Measurements from ENCODE around the gene TAS1R3. TPM values are rescaled to one million over a fixed set of nuclear protein-coding genes. Genes with fewer than 3 reads are reported as not detected.
A peak's percentile ranks its signal among the peaks of the same experiment; 100 is the strongest.

The TAS1R3 gene
- total RNA-seq, 1 experiment from 2014 or later: 0.07 TPM

GRCh38 chr1:1317420-1317819 lies 13.7 kb upstream of the TAS1R3 start:
- TSS peak; percentile 40 for BruUV-seq (replicated peaks)
- Histone ChIP-seq H3K4me2 (ENCODE audit: low read length) (no peak overlapping the region), H3K27me3 (ENCODE audit: insufficient read depth, low read length) (no peaks in the 10 kb centered on the region), H3K9me3 (ENCODE audit: control insufficient read depth in 1 of 2, insufficient read depth in 1 of 2, low read depth in 1 of 2, low read length in 2 of 2) (no peaks in the 10 kb centered on the region), H2AFZ (ENCODE audit: low read depth, low read length, poor library complexity, severe bottlenecking) (no peak overlapping the region), H3K4me1 (ENCODE audit: control insufficient read depth in 1 of 2, insufficient read depth in 2 of 2, low read length in 2 of 2) (peaks cover 18 to 43% of the 10 kb centered on the region in 2 experiments), H3K9ac (ENCODE audit: low read length) (no peak overlapping the region), H4K20me1 (ENCODE audit: insufficient read depth) (peaks cover 10% of the 10 kb centered on the region; the same call in 1 of the 2 replicates), H3K27ac (ENCODE audit: low read depth, low read length) (peak overlapping the region; percentile 52), H3K79me2 (ENCODE audit: insufficient read depth, low read length) (peaks cover 94% of the 10 kb centered on the region), H3K9me2 (ENCODE audit: insufficient read depth) (no peaks in the 10 kb centered on the region), H3K36me3 (ENCODE audit: control insufficient read depth in 1 of 2, insufficient read depth in 2 of 2, low read length in 2 of 2) (peaks cover 17 to 38% of the 10 kb centered on the region in 2 experiments; a peak in 3 of 4 replicates), H3K4me3 (replicated peaks in 1 of 2; ENCODE audit: low read depth in 1 of 2, low read length in 2 of 2) (no peak overlapping the region)
- CTCF ChIA-PET: no interaction called here
- POLR2A ChIA-PET: interaction anchor here (1.3 kb wide), 1 partner anchor 21 kb away, joined by 3 read pairs; no protein-coding TSS in a partner anchor
- DNase-seq (ENCODE audit: low read depth, low spot score) (no peak), ATAC-seq (no peak)
- RAD21 ChIA-PET (ENCODE audit: low non-redundant PET in 1 of 2, low total read pairs in 2 of 2, uncharacterized antibody in 2 of 2, unreplicated experiment in 2 of 2): no interaction called here
- intact Hi-C loops (cut with micrococcal nuclease): no loop called here
- TF ChIP-seq POLR2A (IDR thresholded peaks at IDR 0.05; ENCODE audit: borderline replicate concordance, extremely low read depth, insufficient read depth, insufficient read length) (no peak), SP1 (IDR thresholded peaks at IDR 0.05; ENCODE audit: low read depth) (no peak), ZNF274 (IDR thresholded peaks at IDR 0.05; ENCODE audit: low read depth, low read length) (no peak), ZFX (IDR thresholded peaks at IDR 0.05) (no peak), POLR2AphosphoS5 (IDR thresholded peaks at IDR 0.05; ENCODE audit: low read depth, low read length) (no peak), CTCF (IDR thresholded peaks at IDR 0.05 in 2 of 3, conservative IDR thresholded peaks at IDR 0.05 in 1 of 3; ENCODE audit: borderline replicate concordance in 1 of 3, insufficient read depth in 1 of 3, low read depth in 2 of 3, low read length in 2 of 3) (no peak), TCF7L2 (IDR thresholded peaks at IDR 0.05; ENCODE audit: borderline replicate concordance, extremely low read depth, insufficient read depth, insufficient read length) (no peak), EZH2 (IDR thresholded peaks at IDR 0.05) (no peak), CBX3 (IDR thresholded peaks at IDR 0.05; ENCODE audit: low read depth) (no peak), EGR1 (IDR thresholded peaks at IDR 0.05; ENCODE audit: low read depth) (no peak)
- TF ChIP-seq, protein P1, sequence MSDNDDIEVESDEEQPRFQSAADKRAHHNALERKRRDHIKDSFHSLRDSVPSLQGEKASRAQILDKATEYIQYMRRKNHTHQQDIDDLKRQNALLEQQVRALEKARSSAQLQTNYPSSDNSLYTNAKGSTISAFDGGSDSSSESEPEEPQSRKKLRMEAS (IDR thresholded peaks at IDR 0.05): no peak
- TF ChIP-seq, protein P2, sequence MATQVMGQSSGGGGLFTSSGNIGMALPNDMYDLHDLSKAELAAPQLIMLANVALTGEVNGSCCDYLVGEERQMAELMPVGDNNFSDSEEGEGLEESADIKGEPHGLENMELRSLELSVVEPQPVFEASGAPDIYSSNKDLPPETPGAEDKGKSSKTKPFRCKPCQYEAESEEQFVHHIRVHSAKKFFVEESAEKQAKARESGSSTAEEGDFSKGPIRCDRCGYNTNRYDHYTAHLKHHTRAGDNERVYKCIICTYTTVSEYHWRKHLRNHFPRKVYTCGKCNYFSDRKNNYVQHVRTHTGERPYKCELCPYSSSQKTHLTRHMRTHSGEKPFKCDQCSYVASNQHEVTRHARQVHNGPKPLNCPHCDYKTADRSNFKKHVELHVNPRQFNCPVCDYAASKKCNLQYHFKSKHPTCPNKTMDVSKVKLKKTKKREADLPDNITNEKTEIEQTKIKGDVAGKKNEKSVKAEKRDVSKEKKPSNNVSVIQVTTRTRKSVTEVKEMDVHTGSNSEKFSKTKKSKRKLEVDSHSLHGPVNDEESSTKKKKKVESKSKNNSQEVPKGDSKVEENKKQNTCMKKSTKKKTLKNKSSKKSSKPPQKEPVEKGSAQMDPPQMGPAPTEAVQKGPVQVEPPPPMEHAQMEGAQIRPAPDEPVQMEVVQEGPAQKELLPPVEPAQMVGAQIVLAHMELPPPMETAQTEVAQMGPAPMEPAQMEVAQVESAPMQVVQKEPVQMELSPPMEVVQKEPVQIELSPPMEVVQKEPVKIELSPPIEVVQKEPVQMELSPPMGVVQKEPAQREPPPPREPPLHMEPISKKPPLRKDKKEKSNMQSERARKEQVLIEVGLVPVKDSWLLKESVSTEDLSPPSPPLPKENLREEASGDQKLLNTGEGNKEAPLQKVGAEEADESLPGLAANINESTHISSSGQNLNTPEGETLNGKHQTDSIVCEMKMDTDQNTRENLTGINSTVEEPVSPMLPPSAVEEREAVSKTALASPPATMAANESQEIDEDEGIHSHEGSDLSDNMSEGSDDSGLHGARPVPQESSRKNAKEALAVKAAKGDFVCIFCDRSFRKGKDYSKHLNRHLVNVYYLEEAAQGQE (IDR thresholded peaks at IDR 0.05; ENCODE audit: low read depth): no peak
- TF ChIP-seq, protein P3, sequence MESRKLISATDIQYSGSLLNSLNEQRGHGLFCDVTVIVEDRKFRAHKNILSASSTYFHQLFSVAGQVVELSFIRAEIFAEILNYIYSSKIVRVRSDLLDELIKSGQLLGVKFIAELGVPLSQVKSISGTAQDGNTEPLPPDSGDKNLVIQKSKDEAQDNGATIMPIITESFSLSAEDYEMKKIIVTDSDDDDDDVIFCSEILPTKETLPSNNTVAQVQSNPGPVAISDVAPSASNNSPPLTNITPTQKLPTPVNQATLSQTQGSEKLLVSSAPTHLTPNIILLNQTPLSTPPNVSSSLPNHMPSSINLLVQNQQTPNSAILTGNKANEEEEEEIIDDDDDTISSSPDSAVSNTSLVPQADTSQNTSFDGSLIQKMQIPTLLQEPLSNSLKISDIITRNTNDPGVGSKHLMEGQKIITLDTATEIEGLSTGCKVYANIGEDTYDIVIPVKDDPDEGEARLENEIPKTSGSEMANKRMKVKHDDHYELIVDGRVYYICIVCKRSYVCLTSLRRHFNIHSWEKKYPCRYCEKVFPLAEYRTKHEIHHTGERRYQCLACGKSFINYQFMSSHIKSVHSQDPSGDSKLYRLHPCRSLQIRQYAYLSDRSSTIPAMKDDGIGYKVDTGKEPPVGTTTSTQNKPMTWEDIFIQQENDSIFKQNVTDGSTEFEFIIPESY (IDR thresholded peaks at IDR 0.05; ENCODE audit: extremely low read depth, insufficient replicate concordance, low read length): no peak

Data from HCT116 (cell line).